Smooth muscle cell (in vitro differentiated cells): ENCODE results near the gene DDX31. TPM values are rescaled to one million over a fixed set of nuclear protein-coding genes. Genes with fewer than 3 reads are reported as not detected.

Source experiments
- DNase-seq: peaks from one replicate; lab custom pipeline; 2025; ENCODE audit not compliant: unreplicated experiment; lab: John Stamatoyannopoulos, UW
- H2AFZ ChIP-seq: fragments of 200-600 bp; sonication (generic); 2 replicates; pipeline ENCODE4 v1.6.0; 2016; ENCODE audit warnings: antibody characterized with exemption, low read depth, mild to moderate bottlenecking
- H3F3A ChIP-seq: fragments of 200-600 bp; sonication (generic); 2 replicates; pipeline ENCODE4 v1.6.0; 2017; ENCODE audit warnings: antibody characterized with exemption, low read depth
- H3K27ac ChIP-seq: fragments of 200-600 bp; sonication (generic); 2 replicates; pipeline ENCODE4 v1.5.1; 2016; ENCODE audit warnings: low read depth, mild to moderate bottlenecking
- H3K27me3 ChIP-seq: fragments of 200-600 bp; sonication (generic); 2 replicates; pipeline ENCODE4 v1.6.1; 2016; ENCODE audit warnings: low read depth, mild to moderate bottlenecking
- H3K36me3 ChIP-seq: fragments of 200-600 bp; sonication (generic); 2 replicates; pipeline ENCODE4 v1.5.1; 2016; ENCODE audit warnings: low read depth
- H3K4me1 ChIP-seq: fragments of 200-600 bp; sonication (generic); 2 replicates; pipeline ENCODE4 v1.5.1; 2016; ENCODE audit warnings: low read depth
- H3K4me2 ChIP-seq: fragments of 200-600 bp; sonication (generic); 2 replicates; pipeline ENCODE4 v1.6.0; 2016; ENCODE audit warnings: mild to moderate bottlenecking
- H3K4me3 ChIP-seq: fragments of 200-600 bp; sonication (generic); 2 replicates; pipeline ENCODE4 v1.5.1; 2016; ENCODE audit warnings: mild to moderate bottlenecking
- H3K79me2 ChIP-seq: fragments of 200-600 bp; sonication (generic); 2 replicates; pipeline ENCODE4 v1.6.0; 2016; ENCODE audit warnings: low read depth, mild to moderate bottlenecking
- H3K9ac ChIP-seq: fragments of 200-600 bp; sonication (generic); 2 replicates; pipeline ENCODE4 v1.6.0; 2016; ENCODE audit warnings: low read depth
- H3K9me3 ChIP-seq: fragments of 200-600 bp; sonication (generic); replicated peaks from 2 replicates; pipeline ENCODE4 v1.5.1; 2016; ENCODE audit warnings: low read depth
- H4K20me1 ChIP-seq: fragments of 200-600 bp; sonication (generic); 2 replicates; pipeline ENCODE4 v1.6.0; 2016; ENCODE audit warnings: low read depth
- WGBS: methylation state at CpG from one replicate; pipeline ENCODE4 v1.1.7; 2016; ENCODE audit warnings: low lambda C conversion rate; 5-methylcytosine and 5-hydroxymethylcytosine counted together
- polyA plus RNA-seq: library from polyadenylated mRNA; unstranded; fragments of >200 nt; fragmentation: Nextera tagmentation; extraction: Ambion mirVana; gene quantifications from 2 replicates; pipeline ENCODE4 v1.2.1, GENCODE V29; 2016
- total RNA-seq: library from RNA; depleted of rRNA; stranded (reverse); fragments of >200 nt; gene quantifications from 2 replicates; pipeline ENCODE4 v1.2.3, GENCODE V29; 2014
- TF ChIP-seq, protein P1 (sequence below): fragments of 200-600 bp; sonication (generic); IDR thresholded peaks from 2 replicates; pipeline ENCODE4 v1.5.1; 2017; ENCODE audit warnings: borderline replicate concordance, mild to moderate bottlenecking, antibody characterized with exemption; ENCODE audit not compliant: insufficient read depth, poor library complexity, severe bottlenecking

DDX31 gene
- total and polyA plus RNA-seq, 2 experiments from 2014 or later: 5.9 to 11.9 TPM

DNA sequence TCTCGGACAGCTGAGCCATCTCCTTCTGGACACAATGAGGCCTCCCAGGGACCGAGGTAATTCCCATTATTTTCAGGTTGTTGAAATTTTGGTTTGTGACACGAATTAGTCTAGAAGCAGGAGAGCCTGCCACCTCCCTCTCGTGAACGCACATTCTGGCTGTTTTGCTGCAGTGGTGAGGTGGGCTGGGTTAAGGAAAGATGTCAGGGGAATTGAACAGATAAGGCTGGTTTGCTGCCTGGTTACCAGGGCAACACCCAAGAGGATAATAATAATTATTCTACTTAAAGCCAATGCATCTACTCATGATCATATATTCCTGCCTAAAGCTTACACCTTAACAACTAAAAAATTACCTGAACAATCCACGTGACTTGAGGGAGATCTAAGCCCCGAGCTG lies 38.1 kb downstream of the DDX31 start:
- no peak for DNase-seq
- Histone ChIP-seq H3K4me2 (no peak overlapping the region), H3K36me3 (no peaks in the 10 kb centered on the region), H3K4me3 (no peak overlapping the region), H3F3A (no peaks in the 10 kb centered on the region), H3K79me2 (no peaks in the 10 kb centered on the region), H2AFZ (no peak overlapping the region), H3K27me3 (no peaks in the 10 kb centered on the region), H4K20me1 (no peaks in the 10 kb centered on the region), H3K9me3 (no peaks in the 10 kb centered on the region), H3K4me1 (no peaks in the 10 kb centered on the region), H3K27ac (peak overlapping the region; percentile 72), H3K9ac (peak overlapping the region; percentile 23)
- TF ChIP-seq, protein P1, sequence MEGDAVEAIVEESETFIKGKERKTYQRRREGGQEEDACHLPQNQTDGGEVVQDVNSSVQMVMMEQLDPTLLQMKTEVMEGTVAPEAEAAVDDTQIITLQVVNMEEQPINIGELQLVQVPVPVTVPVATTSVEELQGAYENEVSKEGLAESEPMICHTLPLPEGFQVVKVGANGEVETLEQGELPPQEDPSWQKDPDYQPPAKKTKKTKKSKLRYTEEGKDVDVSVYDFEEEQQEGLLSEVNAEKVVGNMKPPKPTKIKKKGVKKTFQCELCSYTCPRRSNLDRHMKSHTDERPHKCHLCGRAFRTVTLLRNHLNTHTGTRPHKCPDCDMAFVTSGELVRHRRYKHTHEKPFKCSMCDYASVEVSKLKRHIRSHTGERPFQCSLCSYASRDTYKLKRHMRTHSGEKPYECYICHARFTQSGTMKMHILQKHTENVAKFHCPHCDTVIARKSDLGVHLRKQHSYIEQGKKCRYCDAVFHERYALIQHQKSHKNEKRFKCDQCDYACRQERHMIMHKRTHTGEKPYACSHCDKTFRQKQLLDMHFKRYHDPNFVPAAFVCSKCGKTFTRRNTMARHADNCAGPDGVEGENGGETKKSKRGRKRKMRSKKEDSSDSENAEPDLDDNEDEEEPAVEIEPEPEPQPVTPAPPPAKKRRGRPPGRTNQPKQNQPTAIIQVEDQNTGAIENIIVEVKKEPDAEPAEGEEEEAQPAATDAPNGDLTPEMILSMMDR: no peak
- 83% methylated on average over 7 of the region's 7 CpGs for WGBS

DNA sequence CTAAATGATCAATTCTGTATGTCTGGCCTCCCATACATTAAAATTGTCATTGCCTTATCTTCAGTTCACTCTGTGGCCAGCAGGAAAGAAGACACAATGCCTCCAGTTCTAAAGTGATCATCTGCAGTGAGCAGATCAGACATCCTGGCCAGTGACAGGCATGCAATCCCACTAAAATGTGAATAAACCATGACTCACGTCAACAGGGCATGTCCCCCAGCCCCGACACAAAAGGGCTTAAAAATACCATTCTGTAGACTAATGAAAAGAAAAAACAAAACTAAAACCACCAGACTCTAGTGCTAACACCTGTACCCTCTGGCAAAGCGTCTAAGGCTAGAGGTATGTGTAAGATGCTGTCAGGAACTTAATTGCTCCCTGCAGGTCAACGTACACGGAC lies 38.5 kb downstream of the DDX31 start:
- Histone ChIP-seq H3K27me3 (no peaks in the 10 kb centered on the region), H3F3A (no peaks in the 10 kb centered on the region), H3K79me2 (no peaks in the 10 kb centered on the region), H3K9ac (peak overlapping the region; percentile 34), H3K36me3 (no peaks in the 10 kb centered on the region), H3K9me3 (no peaks in the 10 kb centered on the region), H3K4me1 (no peaks in the 10 kb centered on the region), H3K4me3 (no peak overlapping the region), H3K4me2 (peak overlapping the region; percentile 43), H3K27ac (peak overlapping the region; percentile 72), H2AFZ (no peak overlapping the region), H4K20me1 (no peaks in the 10 kb centered on the region)
- no peak for DNase-seq
- TF ChIP-seq, protein P1: no peak
- 48% methylated on average over 5 of the region's 5 CpGs for WGBS

DNA sequence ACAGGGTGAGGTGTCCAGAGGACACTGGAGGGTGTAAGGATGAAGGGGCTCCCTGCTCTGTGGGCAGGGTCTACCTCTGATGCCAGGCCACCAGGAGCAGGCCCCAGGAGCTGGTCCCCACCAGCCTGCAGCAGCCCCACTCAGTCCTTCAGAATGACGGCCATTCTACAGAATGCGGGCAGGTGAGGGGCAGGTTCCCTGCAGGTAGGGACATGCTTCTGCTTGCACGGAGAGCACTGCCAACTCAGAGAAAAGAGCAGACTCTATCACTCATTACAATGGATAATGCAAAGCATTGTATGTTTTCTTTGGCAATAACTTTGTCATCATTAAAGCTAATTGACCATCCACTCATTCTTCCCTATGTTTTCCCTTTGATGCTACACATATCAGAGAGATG lies 39.0 kb downstream of the DDX31 start:
- TF ChIP-seq, protein P1: no peak
- Histone ChIP-seq H3K27me3 (no peaks in the 10 kb centered on the region), H3K79me2 (no peaks in the 10 kb centered on the region), H3K27ac (peak overlapping the region; percentile 72), H2AFZ (no peak overlapping the region), H3K4me2 (peak overlapping the region; percentile 43), H3K4me3 (no peak overlapping the region), H3K36me3 (no peaks in the 10 kb centered on the region), H3K9ac (peak overlapping the region; percentile 34), H3K9me3 (no peaks in the 10 kb centered on the region), H3K4me1 (no peaks in the 10 kb centered on the region), H3F3A (no peaks in the 10 kb centered on the region), H4K20me1 (no peaks in the 10 kb centered on the region)
- WGBS: 67% methylated on average over 3 of the region's 3 CpGs
- no peak for DNase-seq

DNA sequence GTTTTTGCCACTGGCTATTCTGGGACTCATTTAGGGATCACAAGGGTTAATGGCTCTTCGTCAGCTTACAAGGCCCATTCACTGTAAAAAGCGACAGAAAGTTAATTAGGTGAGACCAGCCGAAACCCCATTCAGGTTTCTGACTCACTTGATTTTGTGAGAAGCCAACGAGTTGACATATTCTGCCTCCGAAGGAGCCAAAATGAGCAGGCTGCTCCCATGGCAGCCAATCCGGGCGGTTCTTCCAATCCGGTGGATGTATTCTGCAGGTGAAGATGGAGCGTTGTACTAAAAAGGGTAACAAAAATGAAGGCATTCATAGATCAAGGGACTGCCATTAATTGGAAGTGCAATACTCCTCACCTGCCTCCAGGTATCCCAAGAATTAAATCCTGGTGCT lies 39.7 kb downstream of the DDX31 start:
- H2AFZ ChIP-seq: no peak overlapping the region
- TF ChIP-seq, protein P1: no peak
- no peaks in the 10 kb centered on the region for H3K27me3 ChIP-seq
- WGBS: 93% methylated on average over 9 of the region's 9 CpGs
- H4K20me1 ChIP-seq: no peaks in the 10 kb centered on the region
- no peak overlapping the region for H3K9ac ChIP-seq
- no peak overlapping the region for H3K4me3 ChIP-seq
- no peak for DNase-seq
- no peak overlapping the region for H3K4me2 ChIP-seq
- H3F3A ChIP-seq: no peaks in the 10 kb centered on the region
- no peaks in the 10 kb centered on the region for H3K9me3 ChIP-seq
- no peaks in the 10 kb centered on the region for H3K4me1 ChIP-seq
- H3K79me2 ChIP-seq: no peaks in the 10 kb centered on the region
- peak overlapping the region; percentile 72 for H3K27ac ChIP-seq
- no peaks in the 10 kb centered on the region for H3K36me3 ChIP-seq
